Measurements from ENCODE around the gene PAX6. TPM values are rescaled to one million over a fixed set of nuclear protein-coding genes. Genes with fewer than 3 reads are reported as not detected.

PAX6 gene
- polyA plus RNA-seq, 1 donor (not counting 4 experiments of a cell fraction or from before 2014, with no cell fraction given), result 0.12 TPM

DNA sequence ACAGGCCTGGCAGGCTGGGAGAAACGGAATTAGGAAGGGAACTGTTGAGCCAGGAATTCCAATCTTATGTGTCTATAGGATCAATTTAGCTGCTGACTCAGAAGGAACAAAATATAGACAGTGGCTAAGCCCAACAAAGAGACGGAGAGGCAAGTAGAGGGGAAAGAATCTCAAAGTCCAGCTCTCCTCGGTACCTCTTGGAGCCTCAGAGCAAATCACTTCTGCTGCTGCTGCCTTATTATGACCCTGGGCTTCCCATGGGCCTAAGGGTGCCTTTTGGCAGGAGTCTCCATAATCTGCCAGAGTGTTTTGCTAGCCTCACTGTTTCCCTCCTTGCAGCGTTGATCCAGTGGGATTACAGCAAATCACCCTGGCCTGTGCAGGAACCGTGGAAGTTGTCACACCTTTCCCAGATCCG, 31.7 kb downstream of the PAX6 start:
- no peak for FAIRE-seq

DNA sequence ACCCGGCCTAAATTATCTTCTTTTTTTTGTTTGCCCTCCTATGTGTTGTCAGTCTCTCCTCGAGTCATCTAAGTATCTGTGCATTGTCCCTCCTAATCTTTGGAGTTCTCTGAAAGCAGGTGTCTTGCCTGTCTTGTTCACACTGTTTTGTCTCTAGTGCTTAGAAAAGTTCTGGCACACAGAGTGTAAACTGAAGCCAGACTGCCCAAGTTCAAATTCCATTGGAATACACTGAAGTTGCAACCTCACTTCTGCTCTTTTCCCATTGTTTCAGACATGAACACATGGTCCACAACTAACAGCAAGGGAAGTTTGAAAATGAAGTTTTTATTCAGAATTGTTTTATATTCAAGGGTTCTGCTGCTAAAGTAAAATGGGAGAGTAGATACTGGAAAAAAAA, 38.7 kb downstream of the PAX6 start:
- no peaks in the 10 kb centered on the region for H3K9me3 ChIP-seq (ENCODE audit: control insufficient read depth, low read depth, low read length)
- no peak overlapping the region for H3K9ac ChIP-seq (ENCODE audit: control insufficient read depth, extremely low read depth, insufficient read depth, low read length)
- DNase-seq (ENCODE audit: low read depth, low spot score) (no peak), FAIRE-seq (no peak)
- no peaks in the 10 kb centered on the region for H3K4me1 ChIP-seq (ENCODE audit: control insufficient read depth, extremely low read depth, insufficient read depth, low read length)
- dilution Hi-C loops (cut with MboI; ENCODE audit: extremely low pct_ligation_motif_present, low sequenced_read_pairs), result no loop called here
- H3K9me1 ChIP-seq (ENCODE audit: control insufficient read depth, extremely low read depth, insufficient read depth, low read length), result no peaks in the 10 kb centered on the region
- no peaks in the 10 kb centered on the region for H4K20me1 ChIP-seq (ENCODE audit: control insufficient read depth, extremely low read depth, insufficient read depth, low read length)
- H3K27me3 ChIP-seq (ENCODE audit: control insufficient read depth, extremely low read depth, insufficient read depth, low read length), result no peaks in the 10 kb centered on the region
- H3K36me3 ChIP-seq (ENCODE audit: control insufficient read depth in 2 of 2, extremely low read depth in 1 of 2, insufficient read depth in 2 of 2, low read length in 2 of 2), result no peaks in the 10 kb centered on the region
- H3K4me2 ChIP-seq (ENCODE audit: control insufficient read depth, extremely low read depth, insufficient read depth, low read depth, low read length), result no peak overlapping the region
- H3K27ac ChIP-seq (ENCODE audit: control insufficient read depth, insufficient read depth, low read length), result no peak overlapping the region
- H3K79me2 ChIP-seq (ENCODE audit: control insufficient read depth, insufficient read depth, low read length), result no peaks in the 10 kb centered on the region
- TF ChIP-seq EZH2 (IDR thresholded peaks at IDR 0.05; ENCODE audit: low read length), result no peak
- TF ChIP-seq CTCF (optimal IDR thresholded peaks at IDR 0.05 in 1 of 3, IDR thresholded peaks at IDR 0.05 in 1 of 3, conservative IDR thresholded peaks at IDR 0.05 in 1 of 3; ENCODE audit: extremely low read depth in 1 of 3, insufficient read depth in 2 of 3, low read length in 3 of 3), result no peak
- H2AFZ ChIP-seq (ENCODE audit: control insufficient read depth, low read length), result no peak overlapping the region
- H3K4me3 ChIP-seq (ENCODE audit: control insufficient read depth in 2 of 3, extremely low read depth in 1 of 3, insufficient read depth in 2 of 3, low read depth in 1 of 3, low read length in 3 of 3), result no peak overlapping the region

More for the DNA sequence above, 31.7 kb downstream of the PAX6 start:
- TF ChIP-seq EZH2 (IDR thresholded peaks at IDR 0.05; ENCODE audit: low read length), result no peak
- no peak for TF ChIP-seq CTCF (optimal IDR thresholded peaks at IDR 0.05 in 1 of 3, IDR thresholded peaks at IDR 0.05 in 1 of 3, conservative IDR thresholded peaks at IDR 0.05 in 1 of 3; ENCODE audit: extremely low read depth in 1 of 3, insufficient read depth in 2 of 3, low read length in 3 of 3)
- H3K27me3 ChIP-seq (ENCODE audit: control insufficient read depth, extremely low read depth, insufficient read depth, low read length), result no peaks in the 10 kb centered on the region
- H3K4me1 ChIP-seq (ENCODE audit: control insufficient read depth, extremely low read depth, insufficient read depth, low read length), result peaks cover 5% of the 10 kb centered on the region
- H3K9me3 ChIP-seq (ENCODE audit: control insufficient read depth, low read depth, low read length), result no peaks in the 10 kb centered on the region
- H3K36me3 ChIP-seq (ENCODE audit: control insufficient read depth in 2 of 2, extremely low read depth in 1 of 2, insufficient read depth in 2 of 2, low read length in 2 of 2), result no peaks in the 10 kb centered on the region
- no peak overlapping the region for H2AFZ ChIP-seq (ENCODE audit: control insufficient read depth, low read length)
- H3K27ac ChIP-seq (ENCODE audit: control insufficient read depth, insufficient read depth, low read length), result no peak overlapping the region
- H3K9me1 ChIP-seq (ENCODE audit: control insufficient read depth, extremely low read depth, insufficient read depth, low read length), result no peaks in the 10 kb centered on the region
- no peak for DNase-seq (ENCODE audit: low read depth, low spot score)
- H3K9ac ChIP-seq (ENCODE audit: control insufficient read depth, extremely low read depth, insufficient read depth, low read length), result no peak overlapping the region
- H3K4me2 ChIP-seq (ENCODE audit: control insufficient read depth, extremely low read depth, insufficient read depth, low read depth, low read length), result peak overlapping the region; percentile 27
- H4K20me1 ChIP-seq (ENCODE audit: control insufficient read depth, extremely low read depth, insufficient read depth, low read length), result no peaks in the 10 kb centered on the region
- dilution Hi-C loops (cut with MboI; ENCODE audit: extremely low pct_ligation_motif_present, low sequenced_read_pairs), result no loop called here
- H3K79me2 ChIP-seq (ENCODE audit: control insufficient read depth, insufficient read depth, low read length), result no peaks in the 10 kb centered on the region
- H3K4me3 ChIP-seq (ENCODE audit: control insufficient read depth in 2 of 3, extremely low read depth in 1 of 3, insufficient read depth in 2 of 3, low read depth in 1 of 3, low read length in 3 of 3), result no peak overlapping the region

Data from keratinocyte (primary cell).